SU-DHL-6 (cell line): ENCODE measurements around the gene KLLN.
A peak's percentile ranks its signal among the peaks of the same experiment; 100 is the strongest.
"Not testable (repeated sequence)": the region's sequence is repeated elsewhere in the genome, so short reads cannot be mapped to it uniquely, and the experiment has no call there.

ENCODE experiments used
- H2AFZ ChIP-seq: fragments of 200-600 bp; sonication (generic); 2 replicates; pipeline ENCODE4 v1.6.1; 2014; ENCODE audit warnings: low read depth, mild to moderate bottlenecking, moderate library complexity, mixed read lengths, antibody characterized with exemption, low read length; ENCODE audit not compliant: severe bottlenecking
- H3F3A ChIP-seq: fragments of 200-600 bp; shearing (Covaris generic); 2 replicates; pipeline ENCODE4 v1.6.0; 2016; ENCODE audit warnings: antibody characterized with exemption, mild to moderate bottlenecking; ENCODE audit not compliant: insufficient read depth
- H3K27ac ChIP-seq: fragments of 200-600 bp; sonication (generic); 2 replicates; pipeline ENCODE4 v1.5.1; 2016; ENCODE audit warnings: low read depth, mild to moderate bottlenecking, low read length, moderate library complexity, mixed read lengths
- H3K27me3 ChIP-seq: fragments of 200-600 bp; sonication (generic), shearing (Covaris generic); 2 replicates; pipeline ENCODE4 v1.6.0; 2014; ENCODE audit warnings: mild to moderate bottlenecking, low read length
- H3K36me3 ChIP-seq: fragments of 200-600 bp; sonication (generic); 2 replicates; pipeline ENCODE4 v1.6.1; 2014; ENCODE audit warnings: mild to moderate bottlenecking, low read length, mixed read lengths
- H3K4me2 ChIP-seq: fragments of 300-600, 200-600 bp; shearing (Covaris generic), sonication (generic); 2 replicates; pipeline ENCODE4 v1.6.0; 2014; ENCODE audit warnings: low read length, low read depth, mild to moderate bottlenecking; ENCODE audit not compliant: poor library complexity, severe bottlenecking
- H3K4me3 ChIP-seq: fragments of 200-600 bp; sonication (generic); 2 replicates; pipeline ENCODE4 v1.5.1; 2014; ENCODE audit warnings: antibody characterized with exemption, low read length, mild to moderate bottlenecking, mixed read lengths; ENCODE audit not compliant: insufficient read depth, poor library complexity, severe bottlenecking
- H3K79me2 ChIP-seq: fragments of 200-600 bp; sonication (generic); 2 replicates; pipeline ENCODE4 v1.6.1; 2014; ENCODE audit warnings: mild to moderate bottlenecking, low read length, moderate library complexity; ENCODE audit not compliant: insufficient read depth
- H3K9ac ChIP-seq: fragments of 200-600 bp; sonication (generic); 2 replicates; pipeline ENCODE4 v1.7.0; 2014; ENCODE audit warnings: mild to moderate bottlenecking, low read length
- H3K9me2 ChIP-seq: fragments of 200-600 bp; sonication (generic); replicated peaks from 2 replicates; pipeline ENCODE4 v1.6.1; 2014; ENCODE audit warnings: low read length; ENCODE audit not compliant: insufficient read depth
- H3K9me3 ChIP-seq: fragments of 200-600 bp; sonication (generic); 2 replicates; pipeline ENCODE4 v1.6.1; 2014; ENCODE audit warnings: low read length, mixed read lengths; ENCODE audit not compliant: insufficient read depth
- H4K20me1 ChIP-seq: fragments of 200-600 bp; sonication (generic); 2 replicates; pipeline ENCODE4 v1.6.1; 2014; ENCODE audit warnings: low read depth, mild to moderate bottlenecking, antibody characterized with exemption, low read length, moderate library complexity, mixed read lengths
- CTCF ChIP-seq: fragments of 200-600 bp; sonication (generic); IDR thresholded peaks from one replicate; pipeline ENCODE4 v1.5.1; 2017; ENCODE audit warnings: antibody characterized with exemption, mild to moderate bottlenecking, low read length, moderate library complexity; ENCODE audit not compliant: insufficient read depth, poor library complexity, severe bottlenecking
- EZH2phosphoT487 ChIP-seq: fragments of 200-600 bp; sonication (generic), shearing (Covaris generic); conservative IDR thresholded peaks from 2 replicates; pipeline ENCODE4 v1.6.1; 2018; ENCODE audit warnings: mild to moderate bottlenecking, antibody characterized with exemption, low read length, moderate library complexity, mixed read lengths

Gene KLLN

GRCh38 chr10:87861566-87861952 lies 1.8 kb downstream of the KLLN start:
- H3K9me3 ChIP-seq: no peaks in the 10 kb centered on the region

GRCh38 chr10:87860816-87861403 lies 2.4 kb downstream of the KLLN start:
- Histone ChIP-seq H3K27me3 (no peaks in the 10 kb centered on the region), H3K27ac (peak overlapping the region; percentile 94), H4K20me1 (peaks cover 10% of the 10 kb centered on the region; the same call in 1 of the 2 replicates), H3K9me2 (no peaks in the 10 kb centered on the region), H3K9me3 (no peaks in the 10 kb centered on the region), H3K9ac (peak overlapping the region; percentile 92), H3K79me2 (peaks cover 31% of the 10 kb centered on the region), H3F3A (peaks cover 31% of the 10 kb centered on the region), H3K36me3 (peaks cover 15% of the 10 kb centered on the region), H3K4me3 (peak overlapping the region; percentile 89), H3K4me2 (peak overlapping the region; percentile 83), H2AFZ (peak overlapping the region; percentile 2)
- no peak for TF ChIP-seq CTCF
- TF ChIP-seq EZH2phosphoT487: no peak

More at GRCh38 chr10:87861566-87861952, 1.8 kb downstream of the KLLN start:
- Histone ChIP-seq H3K4me2 (peak overlapping the region; percentile 83), H3K27ac (peak overlapping the region; percentile 94), H2AFZ (peak overlapping the region; percentile 43), H3K4me3 (peak overlapping the region; percentile 89), H3K9me2 (no peaks in the 10 kb centered on the region), H3K79me2 (peaks cover 37% of the 10 kb centered on the region), H3K36me3 (peaks cover 21% of the 10 kb centered on the region), H3K9ac (peak overlapping the region; percentile 92), H3K27me3 (no peaks in the 10 kb centered on the region), H4K20me1 (peaks cover 10% of the 10 kb centered on the region; the same call in 1 of the 2 replicates), H3F3A (peaks cover 31% of the 10 kb centered on the region)
- TF ChIP-seq CTCF (no peak), EZH2phosphoT487 (no peak)

GRCh38 chr10:87860156-87860795 lies 3.1 kb downstream of the KLLN start:
- H3K9me3 ChIP-seq: no peaks in the 10 kb centered on the region
- H3K9me2 ChIP-seq: no peaks in the 10 kb centered on the region
- H3K27me3 ChIP-seq: no peaks in the 10 kb centered on the region
- peaks cover 28% of the 10 kb centered on the region for H3F3A ChIP-seq
- peaks cover 9% of the 10 kb centered on the region; the same call in 1 of the 2 replicates for H3K36me3 ChIP-seq
- peak; percentile 36 for TF ChIP-seq CTCF
- TF ChIP-seq EZH2phosphoT487: no peak
- H3K4me3 ChIP-seq: no peak overlapping the region
- peak overlapping the region; percentile 36 for H2AFZ ChIP-seq
- peak overlapping the region; percentile 92 for H3K9ac ChIP-seq
- H3K4me2 ChIP-seq: peak overlapping the region; percentile 83
- peaks cover 5% of the 10 kb centered on the region; the same call in 1 of the 2 replicates for H4K20me1 ChIP-seq
- H3K79me2 ChIP-seq: peaks cover 25% of the 10 kb centered on the region
- peak overlapping the region; percentile 94 for H3K27ac ChIP-seq

GRCh38 chr10:87855665-87856064 lies 7.7 kb downstream of the KLLN start:
- not testable (repeated sequence) for H2AFZ ChIP-seq, H3K9me3 ChIP-seq, H3K27me3 ChIP-seq, H4K20me1 ChIP-seq, H3K9me2 ChIP-seq, H3K27ac ChIP-seq, H3K4me3 ChIP-seq, H3K4me2 ChIP-seq, H3K79me2 ChIP-seq, H3K9ac ChIP-seq, H3K36me3 ChIP-seq, H3F3A ChIP-seq

- not testable (repeated sequence) for H3K36me3 ChIP-seq, H3F3A ChIP-seq, H3K79me2 ChIP-seq, H3K27me3 ChIP-seq, H3K9me2 ChIP-seq, H3K9ac ChIP-seq, H3K9me3 ChIP-seq, H3K27ac ChIP-seq, H4K20me1 ChIP-seq, H2AFZ ChIP-seq, H3K4me2 ChIP-seq, H3K4me3 ChIP-seq
Measured at GRCh38 chr10:87855247-87855646, 8.1 kb downstream of the KLLN start.
